Fibroblast of skin of right biceps (primary cell): Measurements from ENCODE around the gene UVRAG.
A peak's percentile ranks its signal among the peaks of the same experiment; 100 is the strongest.
"Not testable (repeated sequence)": the region's sequence is repeated elsewhere in the genome, so short reads cannot be mapped to it uniquely, and the experiment has no call there.

Experiments used
- DNase-seq: peaks from one replicate; pipeline ENCODE4 v3.0.0-alpha.2; 2013

UVRAG gene

DNA sequence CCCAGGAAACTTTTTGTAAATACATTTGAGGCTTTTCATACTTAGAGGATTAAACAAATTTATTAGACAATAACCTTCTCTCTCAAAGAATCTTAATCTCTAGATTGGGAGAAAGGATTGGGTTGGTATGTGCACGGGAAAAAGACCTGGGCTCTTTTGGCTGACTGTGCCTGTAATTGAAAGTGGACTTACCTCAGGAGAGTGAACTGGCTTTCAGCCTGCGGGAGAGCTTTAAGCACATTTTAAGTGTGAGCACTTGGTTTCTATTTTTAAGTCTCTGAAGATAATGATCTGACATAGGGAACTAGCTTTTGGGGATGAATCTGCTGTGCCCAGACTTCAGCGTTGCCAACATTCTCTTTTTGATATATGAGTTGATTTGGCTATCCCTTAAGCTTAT lies 35.8 kb downstream of the UVRAG start:
- DNase-seq, result no peak

DNA sequence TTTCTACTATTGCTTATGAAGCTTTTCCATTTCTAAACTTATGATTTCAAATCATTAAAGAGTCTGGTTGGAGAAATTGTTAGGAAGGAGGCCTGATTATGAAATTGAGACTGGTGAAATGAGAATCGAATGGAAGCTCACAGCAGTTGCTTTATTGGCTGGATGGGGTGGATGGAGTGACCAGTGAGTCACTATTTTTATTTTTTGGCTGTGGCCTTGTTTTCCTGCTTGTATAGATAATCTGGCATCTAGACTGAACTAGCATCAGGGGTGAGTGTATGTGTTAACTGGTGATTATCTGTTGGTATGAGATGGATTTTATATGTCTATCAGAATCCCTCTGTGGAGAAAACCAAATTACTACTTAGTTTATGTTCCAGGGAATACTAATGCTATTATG lies 36.2 kb downstream of the UVRAG start:
- no peak for DNase-seq

DNA sequence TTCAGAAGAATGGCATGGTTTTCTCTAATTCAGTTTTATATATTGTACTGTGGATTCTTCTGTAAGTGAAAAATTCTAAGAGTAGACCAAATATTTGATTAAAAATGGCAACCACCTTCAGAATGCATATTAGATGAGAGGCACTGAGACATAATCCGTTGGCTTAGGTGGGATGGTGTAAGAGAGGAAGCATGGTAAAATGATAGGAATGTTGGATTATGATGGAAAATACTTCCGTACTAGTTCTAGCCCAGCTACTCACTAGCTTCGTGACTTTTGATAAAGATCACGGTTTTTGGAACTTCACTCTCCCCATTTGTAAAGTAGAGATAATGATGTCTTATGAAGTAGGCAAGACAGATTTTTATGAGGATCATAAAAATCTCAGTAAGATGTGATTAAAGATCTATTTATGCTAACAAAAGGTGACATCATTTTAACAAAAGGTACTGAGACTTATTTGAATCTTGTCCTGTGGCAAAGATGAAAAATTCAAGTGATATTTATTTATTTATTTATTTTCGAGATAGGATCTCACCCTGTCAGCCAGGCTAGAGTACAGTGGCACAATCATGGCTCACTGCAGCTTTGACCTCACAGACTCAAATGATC lies 37.5 kb downstream of the UVRAG start:
- DNase-seq, result no peak

DNA sequence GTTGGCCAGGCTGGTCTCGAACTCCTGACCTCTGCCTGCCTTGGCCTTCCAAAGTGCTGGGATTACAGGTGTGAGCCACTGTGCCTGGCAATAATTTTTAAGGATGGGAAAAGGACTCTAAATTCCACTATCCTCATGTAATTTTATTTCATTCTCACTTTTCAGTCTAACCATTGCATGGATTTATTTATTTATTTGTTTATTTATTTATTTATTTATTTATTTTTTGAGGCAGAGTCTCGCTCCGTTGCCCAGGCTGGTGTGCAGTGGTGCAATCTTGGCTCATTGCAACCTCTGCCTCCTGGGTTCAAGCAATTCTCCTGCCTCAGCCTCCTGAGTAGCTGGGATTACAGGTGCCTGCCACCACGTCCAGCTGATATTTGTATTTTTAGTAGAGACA lies 38.6 kb downstream of the UVRAG start:
- not testable (repeated sequence) for DNase-seq

DNA sequence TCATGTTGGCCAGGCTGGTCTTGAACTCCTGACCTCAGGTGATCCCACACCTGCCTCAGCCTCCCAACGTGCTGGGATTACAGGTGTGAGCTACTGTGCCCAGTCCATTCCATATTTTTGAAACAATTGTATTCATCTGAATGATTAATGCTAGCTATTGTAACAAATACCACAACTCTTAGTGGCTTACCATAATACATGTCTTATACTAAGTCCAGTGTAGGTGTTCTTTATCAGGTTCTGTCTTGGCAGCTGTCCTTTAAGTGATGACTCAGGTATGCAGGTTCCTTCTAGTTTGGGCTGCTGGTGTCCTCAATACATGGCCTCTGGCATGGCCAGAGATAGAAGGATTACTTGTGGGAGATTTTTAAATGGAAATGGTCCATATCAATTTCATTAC lies 39.0 kb downstream of the UVRAG start:
- no peak for DNase-seq

DNA sequence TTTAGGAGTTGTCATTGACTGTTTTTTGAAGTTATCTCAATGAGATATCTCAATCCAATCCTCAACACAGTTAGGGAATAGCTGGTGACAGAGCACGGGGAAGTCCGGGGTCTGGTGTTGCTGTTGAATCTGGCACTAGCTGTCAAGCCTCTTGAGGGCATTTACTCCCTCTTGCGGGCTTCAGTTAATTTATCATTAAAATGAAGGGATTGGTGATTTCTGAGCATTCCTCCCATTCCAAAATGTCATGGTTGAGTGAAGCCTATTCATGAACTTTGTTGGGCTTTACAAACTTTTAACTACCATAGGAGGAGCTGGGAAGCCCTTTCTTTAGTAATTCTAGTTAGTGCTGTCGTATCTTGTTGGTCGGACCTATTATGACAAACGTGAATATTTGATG lies 40.2 kb downstream of the UVRAG start:
- no peak for DNase-seq

DNA sequence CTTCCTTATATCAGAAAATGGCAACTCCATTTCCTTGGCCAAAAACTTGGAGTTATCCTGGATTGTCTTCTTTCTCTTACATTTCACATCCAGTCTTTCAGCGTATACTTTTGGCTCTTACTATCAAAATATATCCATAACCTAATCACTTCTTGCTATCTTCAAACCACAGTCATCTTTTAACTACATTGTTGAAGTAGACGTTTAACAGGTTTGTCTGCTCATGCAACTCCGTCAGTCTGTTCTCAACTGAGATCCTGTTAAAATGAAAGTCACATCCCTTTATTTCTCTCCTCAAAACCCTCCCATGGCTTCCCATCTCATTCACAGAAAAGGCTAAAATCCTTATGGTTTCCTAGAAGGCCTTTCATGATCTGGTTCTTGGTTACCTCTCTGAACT lies 41.9 kb downstream of the UVRAG start:
- DNase-seq, result no peak

DNA sequence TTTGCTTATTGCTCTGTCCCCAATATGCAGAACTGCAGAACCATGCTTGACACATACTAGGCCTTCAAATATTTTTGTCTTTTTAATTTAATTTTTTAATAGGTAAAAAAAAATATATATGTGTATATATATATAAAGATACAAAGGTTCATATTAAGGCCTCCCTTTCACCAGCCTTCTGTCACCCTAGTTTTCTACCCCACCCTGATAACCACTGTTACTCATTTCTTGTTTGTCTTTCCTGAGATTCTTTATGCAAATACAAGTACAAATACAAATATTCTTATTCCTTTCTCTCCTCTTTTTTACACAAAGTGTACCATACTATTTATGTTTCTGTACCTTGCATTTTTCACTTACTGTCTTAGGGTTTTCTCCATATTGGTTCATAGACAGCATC lies 43.0 kb downstream of the UVRAG start:
- no peak for DNase-seq

DNA sequence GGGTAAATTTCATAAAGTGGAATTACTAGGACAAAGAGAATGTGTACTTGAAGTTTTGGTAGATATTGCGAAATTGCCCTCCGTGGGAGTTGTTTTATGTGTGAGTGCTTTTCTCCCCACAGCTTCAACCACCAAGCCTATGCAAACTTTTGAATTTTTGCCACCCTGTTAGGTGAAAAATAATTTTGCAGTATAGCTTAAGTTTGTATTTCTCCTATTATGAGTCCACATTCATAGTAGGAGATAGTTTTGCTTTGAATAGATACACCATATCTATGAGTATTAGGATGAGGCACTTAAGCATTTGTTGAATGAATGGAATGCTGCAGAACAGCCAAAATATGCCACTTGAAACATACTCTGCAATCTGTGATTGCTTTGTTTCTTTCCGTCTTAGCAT lies 43.6 kb downstream of the UVRAG start:
- DNase-seq, result peak; percentile 62

DNA sequence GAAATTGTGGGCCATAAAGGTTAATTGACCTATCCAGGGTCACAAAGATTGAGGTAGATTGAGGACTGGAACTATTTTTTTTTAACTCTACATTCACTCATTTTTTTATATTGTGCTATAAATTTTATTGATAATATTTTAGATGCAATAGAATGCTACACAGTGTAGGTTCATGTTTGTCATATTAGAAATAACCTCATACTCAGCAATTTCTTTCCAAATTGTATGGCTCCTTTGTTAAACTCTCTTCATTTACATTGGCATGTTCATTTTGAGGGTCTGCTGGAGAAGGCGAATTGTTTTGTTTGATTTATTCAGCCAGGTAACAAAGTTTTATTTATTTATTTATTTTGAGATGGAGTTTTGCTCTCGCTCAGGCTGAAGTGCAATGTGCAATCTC lies 44.6 kb downstream of the UVRAG start:
- DNase-seq, result no peak

DNA sequence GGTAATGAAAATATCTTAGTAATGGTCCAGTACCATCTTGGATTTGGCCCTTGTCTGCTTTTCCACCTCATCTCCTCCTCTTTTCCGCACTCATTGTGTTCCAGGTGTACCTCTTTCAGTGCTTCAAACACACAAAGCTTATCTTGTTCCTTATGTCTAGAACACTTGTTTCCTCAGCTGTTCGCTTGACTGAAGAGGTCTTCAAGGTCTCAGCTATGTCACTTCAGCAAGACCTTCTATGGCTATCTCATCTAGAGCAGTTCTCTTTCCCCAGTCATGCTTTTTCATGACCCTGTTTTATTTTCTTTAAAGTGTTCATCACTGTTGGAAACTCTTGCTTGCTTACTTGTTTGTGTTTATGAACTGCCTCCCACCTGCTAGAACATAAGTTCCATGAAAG lies 47.4 kb downstream of the UVRAG start:
- DNase-seq, result no peak

DNA sequence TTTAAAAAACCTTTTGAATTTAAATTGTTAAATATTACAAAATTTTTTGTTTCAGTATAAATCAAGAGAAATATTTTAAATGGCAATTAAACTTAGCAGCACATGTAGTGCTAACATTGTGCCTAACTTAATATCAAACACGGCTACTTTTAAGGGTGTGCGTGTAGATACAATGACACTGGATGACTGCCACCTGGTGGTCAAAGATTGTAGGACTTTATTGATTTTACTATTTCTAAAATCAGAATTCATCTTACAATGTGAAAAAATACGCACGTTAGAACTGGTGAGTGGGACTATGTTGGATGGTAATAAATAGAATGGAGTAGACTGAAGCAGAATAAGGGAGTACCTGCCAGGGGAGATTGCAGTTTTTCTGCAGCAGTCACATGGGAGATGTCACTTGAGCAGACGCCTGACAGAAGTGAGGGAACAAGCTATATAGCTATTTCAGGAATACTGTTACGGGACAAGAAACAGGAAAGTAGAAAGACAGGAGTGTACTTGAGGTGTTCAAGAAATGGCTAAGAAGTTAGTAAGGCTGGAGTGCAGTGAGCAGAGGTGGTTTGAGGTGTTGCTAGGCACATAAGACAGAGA lies 52.9 kb downstream of the UVRAG start:
- peak; percentile 43 for DNase-seq

DNA sequence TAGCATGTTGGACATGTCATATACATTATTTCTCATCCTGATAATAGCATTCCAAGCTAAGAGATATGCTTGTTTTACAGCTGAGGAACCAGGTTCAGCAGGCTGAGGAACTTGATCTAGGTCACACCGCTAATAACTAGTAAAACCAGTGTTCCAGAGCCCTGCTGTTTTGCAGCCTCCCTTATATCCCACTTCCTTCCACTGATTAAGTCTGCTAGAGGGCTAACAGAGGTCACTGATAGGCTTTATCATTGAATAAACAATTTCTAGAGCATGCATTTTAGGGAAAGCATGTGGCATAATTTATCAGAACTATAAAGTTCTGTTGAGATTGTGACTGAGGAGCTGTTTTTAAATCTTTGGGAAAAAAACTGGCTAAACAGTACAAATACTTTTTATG lies 54.0 kb downstream of the UVRAG start:
- no peak for DNase-seq

DNA sequence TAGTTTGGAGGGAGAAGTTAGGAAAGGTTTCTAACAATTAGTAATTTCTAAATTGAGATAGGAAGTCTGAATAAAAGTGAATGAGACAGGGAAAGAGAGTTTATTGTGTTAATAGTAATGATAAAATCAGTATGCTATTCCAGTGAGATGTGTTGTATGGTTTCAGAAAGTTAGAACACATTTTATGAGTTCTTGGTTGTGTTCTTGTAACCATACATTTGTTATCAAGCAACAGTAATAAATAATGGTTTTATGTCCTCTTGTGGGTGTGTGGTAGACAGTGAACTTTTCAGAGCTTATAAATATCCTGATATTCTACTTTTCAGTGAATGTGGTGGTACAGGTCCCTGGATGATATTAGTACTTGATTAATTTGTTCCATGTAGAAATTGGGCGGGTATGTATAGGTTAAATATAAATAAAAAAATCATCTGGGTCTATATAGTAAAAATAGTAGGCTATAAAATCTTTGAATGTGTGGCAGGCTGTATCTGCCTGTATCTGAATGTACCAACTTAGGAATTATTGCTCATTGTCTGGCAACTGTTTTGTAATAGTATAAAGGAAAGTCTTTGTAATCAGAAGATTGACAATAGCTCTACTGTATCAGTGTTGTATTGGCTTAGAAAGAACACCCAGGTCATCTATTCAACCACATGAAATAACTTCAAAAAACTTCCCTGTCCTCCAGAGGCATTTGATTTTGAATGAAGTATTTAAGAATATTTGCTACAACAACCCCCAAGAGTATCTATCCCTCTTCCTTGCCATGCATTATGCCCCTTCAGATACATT lies 54.8 kb downstream of the UVRAG start:
- DNase-seq, result no peak

DNA sequence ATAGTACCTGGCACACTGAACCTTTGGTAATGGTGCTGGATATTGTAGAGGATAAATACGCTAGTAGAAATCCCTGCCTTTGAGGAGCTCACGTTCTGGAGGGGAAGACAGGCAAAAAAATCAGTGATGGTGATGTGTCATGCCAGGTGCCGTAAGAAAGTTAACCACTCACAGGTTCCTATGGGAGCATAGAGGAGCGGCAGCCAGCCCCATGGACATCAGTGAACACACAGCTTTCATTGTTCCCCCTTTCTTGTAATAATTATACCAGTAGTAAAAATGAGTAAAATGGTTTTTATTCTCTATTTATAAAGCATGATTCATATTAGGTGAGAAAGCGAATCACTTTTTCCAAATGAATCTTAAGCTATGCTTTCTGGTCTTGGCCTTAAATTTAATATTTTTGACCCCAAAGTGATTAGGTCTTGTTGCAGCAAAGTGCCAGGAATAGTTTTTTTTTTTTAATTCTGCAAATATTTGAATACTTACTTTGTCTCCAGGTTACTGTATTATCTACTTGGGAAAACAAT lies 57.9 kb downstream of the UVRAG start:
- DNase-seq, result no peak

DNA sequence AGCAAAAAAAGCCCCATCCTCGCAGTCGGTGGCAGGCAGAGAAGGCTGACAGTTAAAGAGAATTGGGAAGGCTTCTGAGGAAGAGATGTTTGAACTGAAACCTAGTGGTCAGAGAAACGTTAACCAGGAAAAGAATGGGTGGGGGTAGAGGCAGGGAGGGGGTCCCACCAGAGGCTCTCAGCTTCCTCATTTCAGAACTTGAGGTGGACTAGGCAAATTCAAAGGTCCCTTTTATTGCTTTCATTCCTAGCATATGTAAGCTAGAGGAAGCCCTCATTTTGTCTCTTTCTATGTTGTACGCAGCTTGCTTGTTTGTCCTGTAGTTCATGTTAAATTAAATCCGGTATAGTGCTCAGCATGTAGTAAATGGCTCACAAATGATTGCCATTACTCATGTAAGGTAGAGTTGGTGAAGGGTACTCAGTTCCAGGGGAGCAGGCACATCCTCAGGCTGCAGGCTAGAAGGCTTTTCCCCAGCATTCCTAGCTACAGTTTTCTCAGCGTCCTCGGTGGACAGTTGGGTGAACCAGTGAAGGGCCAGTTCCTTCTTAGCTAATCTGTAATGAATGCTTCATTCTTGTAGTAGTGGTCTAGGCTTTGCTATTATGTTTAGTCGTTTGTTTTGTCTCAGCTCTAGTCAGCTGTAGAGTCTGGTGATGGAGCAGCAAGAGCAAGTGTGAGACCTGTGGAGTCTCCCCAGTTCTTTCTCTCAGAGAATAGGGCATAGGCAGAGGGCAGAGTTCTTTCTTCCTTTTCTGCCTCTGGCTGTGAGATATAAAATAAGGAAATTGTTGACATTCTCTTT lies 58.6 kb downstream of the UVRAG start:
- no peak for DNase-seq

DNA sequence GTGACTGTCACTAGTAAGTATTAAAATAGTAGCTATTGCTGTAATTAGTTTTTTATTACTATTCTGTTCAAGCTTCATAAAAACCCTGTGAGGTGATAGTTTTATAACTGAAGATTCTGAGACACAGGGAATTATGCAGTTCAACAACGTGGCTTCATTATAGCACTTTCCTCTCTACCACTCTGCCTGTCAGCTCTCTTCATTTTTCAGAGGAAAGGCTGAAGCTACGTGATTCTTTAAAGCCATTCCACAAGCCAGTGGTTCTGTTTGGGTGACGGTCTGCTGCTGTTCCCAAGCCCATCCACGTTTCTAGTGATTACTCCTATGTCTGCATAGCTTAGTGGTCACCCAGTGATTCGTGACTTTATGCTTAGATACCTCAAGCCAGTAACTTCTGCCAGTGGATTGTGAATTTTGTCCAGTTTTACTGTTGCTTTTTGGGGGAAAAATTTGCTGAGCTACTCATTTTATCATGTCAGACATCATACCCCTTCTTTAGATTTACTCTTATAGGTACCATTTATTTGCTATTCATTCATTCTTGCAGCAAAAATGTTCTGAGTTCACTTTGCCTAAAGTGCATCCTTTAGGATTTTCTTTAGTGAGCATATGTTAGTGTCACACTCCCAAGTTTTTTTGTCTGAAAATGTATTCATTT lies 59.8 kb downstream of the UVRAG start:
- DNase-seq, result no peak

DNA sequence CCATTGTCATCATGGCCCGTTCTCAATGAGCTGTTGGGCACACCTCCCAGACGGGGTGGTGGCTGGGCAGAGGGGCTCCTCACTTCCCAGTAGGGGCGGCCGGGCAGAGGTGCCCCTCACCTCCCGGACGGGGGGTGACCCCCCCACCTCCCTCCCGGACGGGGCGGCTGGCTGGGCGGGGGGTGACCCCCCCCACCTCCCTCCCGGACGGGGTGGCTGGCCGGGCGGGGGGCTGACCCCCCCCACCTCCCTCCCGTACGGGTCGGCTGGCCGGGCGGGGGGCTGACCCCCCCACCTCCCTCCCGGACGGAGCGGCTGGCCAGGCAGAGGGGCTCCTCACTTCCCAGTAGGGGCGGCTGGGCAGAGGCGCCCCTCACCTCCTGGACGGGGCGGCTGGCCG lies 62.3 kb downstream of the UVRAG start:
- DNase-seq, result not testable (repeated sequence)

DNA sequence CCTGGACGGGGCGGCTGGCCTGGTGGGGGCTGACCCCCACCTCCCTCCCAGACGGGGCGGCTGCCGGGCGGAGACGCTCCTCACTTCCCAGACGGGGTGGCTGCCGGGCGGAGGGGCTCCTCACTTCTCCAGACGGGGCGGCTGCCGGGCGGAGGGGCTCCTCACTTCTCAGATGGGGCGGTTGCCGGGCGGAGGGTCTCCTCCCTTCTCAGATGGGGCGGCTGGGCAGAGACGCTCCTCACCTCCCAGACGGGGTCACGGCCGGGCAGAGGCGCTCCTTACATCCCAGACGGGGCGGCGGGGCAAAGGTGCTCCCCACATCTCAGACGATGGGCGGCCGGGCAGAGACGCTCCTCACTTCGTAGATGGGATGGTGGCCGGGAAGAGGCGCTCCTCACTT lies 62.9 kb downstream of the UVRAG start:
- DNase-seq, result not testable (repeated sequence)

DNA sequence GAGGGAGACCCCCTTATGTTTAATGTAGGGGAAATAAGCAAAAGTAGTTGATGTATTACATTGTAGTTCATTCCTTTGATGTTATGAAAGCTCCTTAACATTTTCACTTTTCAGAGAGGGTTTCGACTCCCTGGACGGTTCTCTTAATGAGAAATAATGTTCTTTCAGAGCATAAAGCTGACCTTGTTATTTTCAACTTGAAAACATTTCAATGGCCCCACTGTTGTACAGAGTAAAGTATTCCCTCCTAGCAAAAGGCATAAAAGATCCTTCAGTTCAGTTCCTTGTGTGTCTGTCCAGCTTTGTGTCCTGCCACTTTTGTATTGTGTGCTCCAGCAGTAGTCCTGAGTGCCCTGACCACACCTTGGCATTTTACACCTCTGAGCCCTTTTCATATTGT lies 63.9 kb downstream of the UVRAG start:
- no peak for DNase-seq

DNA sequence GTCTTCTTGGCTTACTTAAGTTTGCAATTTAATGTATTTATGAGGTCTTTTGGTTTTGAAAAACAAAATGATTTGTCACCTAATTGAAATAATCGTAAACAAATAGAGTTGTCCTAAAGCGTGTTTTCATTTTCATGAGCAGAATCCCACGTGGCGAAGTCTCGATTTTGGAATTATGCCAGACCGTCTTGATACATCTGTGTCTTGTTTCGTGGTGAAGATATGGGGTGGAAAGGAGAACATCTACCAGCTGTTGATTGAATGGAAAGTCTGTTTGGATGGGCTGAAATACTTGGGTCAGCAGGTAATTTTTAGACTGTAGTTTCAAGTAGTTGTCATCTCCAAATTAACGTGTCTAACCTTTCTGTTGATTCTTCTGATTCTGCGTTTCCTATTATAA lies 64.7 kb downstream of the UVRAG start:
- no peak for DNase-seq

DNA sequence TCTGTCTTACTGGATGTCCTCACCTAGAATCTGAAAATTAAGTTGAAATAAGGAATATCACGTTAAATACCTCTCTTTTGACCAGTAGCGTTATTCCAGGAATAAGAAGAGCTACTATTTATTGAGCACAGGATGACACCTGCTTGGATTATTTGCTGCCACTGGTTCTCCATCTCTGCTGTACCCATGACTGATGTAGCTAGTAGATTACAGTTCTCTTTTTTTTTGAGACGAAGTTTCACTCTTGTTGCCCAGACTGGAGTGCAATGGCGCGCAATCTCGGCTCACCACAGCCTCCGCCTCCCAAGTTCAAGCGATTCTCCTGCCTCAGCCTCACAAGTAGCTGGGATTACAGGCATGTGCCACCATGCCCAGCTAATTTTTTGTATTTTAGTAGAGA lies 65.3 kb downstream of the UVRAG start:
- DNase-seq, result not testable (repeated sequence)

DNA sequence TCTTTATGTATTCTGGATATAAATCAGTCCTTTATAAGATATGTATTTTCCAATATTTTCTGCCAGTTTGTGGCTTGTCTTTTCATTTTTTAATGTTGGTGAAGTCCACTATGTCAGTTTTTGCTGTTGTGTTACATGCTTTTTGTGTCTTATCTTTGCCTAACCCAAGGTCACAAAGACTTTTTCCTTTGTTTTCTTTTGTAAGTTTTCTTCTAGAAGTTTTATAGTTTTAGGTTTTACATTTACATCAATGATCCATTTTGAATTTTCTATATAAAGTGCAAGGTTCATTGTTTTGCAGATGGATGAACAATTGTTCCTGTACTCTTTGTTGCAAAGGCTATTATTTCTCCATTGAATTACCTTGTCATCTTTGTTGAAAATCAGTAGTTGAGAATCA lies 69.3 kb downstream of the UVRAG start:
- DNase-seq, result no peak
